ENCODE results near the gene SHANK2.

SHANK2 gene

DNA sequence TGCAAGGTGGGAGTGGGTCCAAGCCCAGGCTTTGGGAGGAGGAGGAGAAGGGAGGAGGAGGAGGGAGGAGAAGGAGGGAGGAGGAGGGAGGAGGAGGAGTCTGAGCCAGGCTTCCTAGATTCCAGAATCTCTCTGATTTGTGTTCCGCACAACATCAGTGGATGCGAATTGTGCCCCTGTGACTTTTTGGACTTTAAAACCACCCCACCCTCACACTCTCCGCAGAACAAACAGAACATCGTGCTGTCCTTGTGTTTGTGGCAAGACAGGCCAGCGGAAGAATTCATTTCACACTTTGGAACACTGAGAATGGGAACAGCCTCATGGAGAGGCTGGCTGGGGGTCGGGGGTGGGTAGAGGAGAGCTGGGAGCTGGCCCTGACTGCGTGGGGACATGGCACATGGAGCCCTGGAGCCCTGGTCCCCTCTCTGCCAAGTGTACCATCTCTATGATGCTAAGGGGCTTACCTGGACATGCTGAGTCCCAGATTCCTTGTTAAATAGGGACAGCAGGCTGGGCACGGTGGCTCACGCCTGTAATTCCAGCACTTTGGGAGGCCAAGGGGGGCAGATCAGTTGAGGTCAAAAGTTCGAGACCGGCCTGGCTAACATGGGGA, 16.4 kb upstream of the SHANK2 start:
- H3K79me2 ChIP-seq (ENCODE audit: insufficient read depth, low read length): no peaks in the 10 kb centered on the region
- H3K36me3 ChIP-seq (ENCODE audit: insufficient read depth, low read length): no peaks in the 10 kb centered on the region
- no peak for TF ChIP-seq EZH2phosphoT487 (IDR thresholded peaks at IDR 0.05; ENCODE audit: borderline replicate concordance)
- TF ChIP-seq, protein P1, sequence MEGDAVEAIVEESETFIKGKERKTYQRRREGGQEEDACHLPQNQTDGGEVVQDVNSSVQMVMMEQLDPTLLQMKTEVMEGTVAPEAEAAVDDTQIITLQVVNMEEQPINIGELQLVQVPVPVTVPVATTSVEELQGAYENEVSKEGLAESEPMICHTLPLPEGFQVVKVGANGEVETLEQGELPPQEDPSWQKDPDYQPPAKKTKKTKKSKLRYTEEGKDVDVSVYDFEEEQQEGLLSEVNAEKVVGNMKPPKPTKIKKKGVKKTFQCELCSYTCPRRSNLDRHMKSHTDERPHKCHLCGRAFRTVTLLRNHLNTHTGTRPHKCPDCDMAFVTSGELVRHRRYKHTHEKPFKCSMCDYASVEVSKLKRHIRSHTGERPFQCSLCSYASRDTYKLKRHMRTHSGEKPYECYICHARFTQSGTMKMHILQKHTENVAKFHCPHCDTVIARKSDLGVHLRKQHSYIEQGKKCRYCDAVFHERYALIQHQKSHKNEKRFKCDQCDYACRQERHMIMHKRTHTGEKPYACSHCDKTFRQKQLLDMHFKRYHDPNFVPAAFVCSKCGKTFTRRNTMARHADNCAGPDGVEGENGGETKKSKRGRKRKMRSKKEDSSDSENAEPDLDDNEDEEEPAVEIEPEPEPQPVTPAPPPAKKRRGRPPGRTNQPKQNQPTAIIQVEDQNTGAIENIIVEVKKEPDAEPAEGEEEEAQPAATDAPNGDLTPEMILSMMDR (conservative IDR thresholded peaks at IDR 0.05; ENCODE audit: low read length): no peak
- no peak overlapping the region for H3K4me3 ChIP-seq (ENCODE audit: low read length, poor library complexity, severe bottlenecking)
- no peaks in the 10 kb centered on the region for H3F3A ChIP-seq (ENCODE audit: low read depth)
- no peaks in the 10 kb centered on the region; the same call in 1 of the 2 replicates for H3K9me3 ChIP-seq (ENCODE audit: insufficient read depth, low read depth, low read length)
- no peaks in the 10 kb centered on the region for H3K27me3 ChIP-seq (ENCODE audit: insufficient read depth, low read length, poor library complexity, severe bottlenecking)
- no peak overlapping the region for H3K9ac ChIP-seq (ENCODE audit: low read depth, low read length, poor library complexity, severe bottlenecking)
- no peaks in the 10 kb centered on the region for H4K20me1 ChIP-seq (ENCODE audit: insufficient read depth, low read length, poor library complexity, severe bottlenecking)
- no peaks in the 10 kb centered on the region for H3K9me2 ChIP-seq (replicated peaks; ENCODE audit: low read depth, low read length)
- no peaks in the 10 kb centered on the region for H3K4me1 ChIP-seq (ENCODE audit: insufficient read depth, low read length, poor library complexity, severe bottlenecking)
- H2AFZ ChIP-seq (ENCODE audit: low read length): no peak overlapping the region
- no peak overlapping the region for H3K4me2 ChIP-seq (ENCODE audit: low read depth, low read length, poor library complexity, severe bottlenecking)

GRCh38 chr11:71267807-71268421, 15.5 kb upstream of the SHANK2 start:
- no peak overlapping the region for H3K4me2 ChIP-seq (ENCODE audit: low read depth, low read length, poor library complexity, severe bottlenecking)
- no peak overlapping the region for H2AFZ ChIP-seq (ENCODE audit: low read length)
- no peaks in the 10 kb centered on the region for H3K4me1 ChIP-seq (ENCODE audit: insufficient read depth, low read length, poor library complexity, severe bottlenecking)
- no peak overlapping the region for H3K9ac ChIP-seq (ENCODE audit: low read depth, low read length, poor library complexity, severe bottlenecking)
- TF ChIP-seq, protein P1 (conservative IDR thresholded peaks at IDR 0.05; ENCODE audit: low read length): no peak
- no peak for TF ChIP-seq EZH2phosphoT487 (IDR thresholded peaks at IDR 0.05; ENCODE audit: borderline replicate concordance)
- H3K79me2 ChIP-seq (ENCODE audit: insufficient read depth, low read length): no peaks in the 10 kb centered on the region
- no peaks in the 10 kb centered on the region for H3K36me3 ChIP-seq (ENCODE audit: insufficient read depth, low read length)
- no peaks in the 10 kb centered on the region for H3F3A ChIP-seq (ENCODE audit: low read depth)
- H3K4me3 ChIP-seq (ENCODE audit: low read length, poor library complexity, severe bottlenecking): no peak overlapping the region
- no peaks in the 10 kb centered on the region for H3K9me2 ChIP-seq (replicated peaks; ENCODE audit: low read depth, low read length)
- H3K9me3 ChIP-seq (ENCODE audit: insufficient read depth, low read depth, low read length): no peaks in the 10 kb centered on the region; the same call in 1 of the 2 replicates
- H4K20me1 ChIP-seq (ENCODE audit: insufficient read depth, low read length, poor library complexity, severe bottlenecking): no peaks in the 10 kb centered on the region
- H3K27me3 ChIP-seq (ENCODE audit: insufficient read depth, low read length, poor library complexity, severe bottlenecking): no peaks in the 10 kb centered on the region

DNA sequence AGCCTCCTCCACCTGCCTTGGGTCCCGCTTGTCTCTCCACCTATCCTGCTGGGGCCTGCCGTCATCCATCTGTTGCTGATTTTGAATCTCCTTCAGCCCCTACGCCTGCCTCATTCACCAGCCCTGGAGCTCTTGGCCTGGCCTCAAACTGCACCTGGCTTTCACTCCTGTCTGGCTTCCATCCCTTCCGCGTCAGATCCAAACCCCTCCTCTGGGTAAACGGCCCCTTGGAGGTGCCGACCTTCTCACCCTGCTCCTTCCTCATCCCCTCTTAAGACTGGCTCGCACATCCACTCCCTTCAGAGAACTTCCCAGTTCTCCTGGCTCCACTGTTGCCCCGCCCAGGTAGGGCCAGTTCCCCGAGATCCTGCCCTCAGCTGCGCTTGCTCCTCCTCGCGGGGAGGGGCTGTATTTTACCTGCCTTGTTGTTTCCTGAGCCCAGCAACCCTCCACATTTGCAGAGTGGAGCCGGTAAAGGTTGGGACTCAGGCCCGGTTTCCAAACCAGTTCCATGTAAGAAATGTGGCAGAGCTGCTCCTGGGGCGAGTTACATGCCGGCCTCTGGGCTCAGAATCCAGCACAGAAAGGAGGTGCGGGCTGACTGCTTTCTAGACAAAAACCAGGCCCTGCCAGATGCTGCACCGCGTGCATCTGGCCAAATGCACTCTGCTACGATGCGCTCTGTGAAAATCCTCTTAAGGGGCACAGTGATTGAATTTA, 13.9 kb upstream of the SHANK2 start:
- Histone ChIP-seq H3K4me1 (ENCODE audit: insufficient read depth, low read length, poor library complexity, severe bottlenecking) (no peaks in the 10 kb centered on the region), H3K4me3 (ENCODE audit: low read length, poor library complexity, severe bottlenecking) (no peak overlapping the region), H4K20me1 (ENCODE audit: insufficient read depth, low read length, poor library complexity, severe bottlenecking) (no peaks in the 10 kb centered on the region), H3K79me2 (ENCODE audit: insufficient read depth, low read length) (no peaks in the 10 kb centered on the region), H3K9me2 (replicated peaks; ENCODE audit: low read depth, low read length) (no peaks in the 10 kb centered on the region), H3K9me3 (ENCODE audit: insufficient read depth, low read depth, low read length) (peaks cover 4% of the 10 kb centered on the region; the same call in 1 of the 2 replicates), H3K4me2 (ENCODE audit: low read depth, low read length, poor library complexity, severe bottlenecking) (no peak overlapping the region), H3F3A (ENCODE audit: low read depth) (no peaks in the 10 kb centered on the region), H3K36me3 (ENCODE audit: insufficient read depth, low read length) (no peaks in the 10 kb centered on the region), H3K9ac (ENCODE audit: low read depth, low read length, poor library complexity, severe bottlenecking) (no peak overlapping the region), H3K27me3 (ENCODE audit: insufficient read depth, low read length, poor library complexity, severe bottlenecking) (no peaks in the 10 kb centered on the region), H2AFZ (ENCODE audit: low read length) (no peak overlapping the region)
- TF ChIP-seq EZH2phosphoT487 (IDR thresholded peaks at IDR 0.05; ENCODE audit: borderline replicate concordance): no peak
- TF ChIP-seq, protein P1 (conservative IDR thresholded peaks at IDR 0.05; ENCODE audit: low read length): no peak
